Rectal smooth muscle tissue (tissue), 1 donor: ENCODE data around the gene WFIKKN2.
"Not testable (repeated sequence)": the region's sequence is repeated elsewhere in the genome, so short reads cannot be mapped to it uniquely, and the experiment has no call there.

ENCODE experiments used
- H3K27ac ChIP-seq: one replicate; pipeline ENCODE4 v1.7.0; 2013; ENCODE audit warnings: low read depth, low read length, inconsistent platforms
- H3K27me3 ChIP-seq: one replicate; pipeline ENCODE4 v1.7.0; 2013; ENCODE audit warnings: low read length; ENCODE audit not compliant: control insufficient read depth, insufficient read depth
- H3K36me3 ChIP-seq: one replicate; pipeline ENCODE4 v1.7.0; 2013; ENCODE audit warnings: low read length; ENCODE audit not compliant: control insufficient read depth, insufficient read depth
- H3K4me1 ChIP-seq: one replicate; pipeline ENCODE4 v1.7.0; 2013; ENCODE audit warnings: low read length; ENCODE audit not compliant: control insufficient read depth, insufficient read depth
- H3K4me3 ChIP-seq: one replicate; pipeline ENCODE4 v1.7.0; 2013; ENCODE audit warnings: low read length
- H3K9ac ChIP-seq: one replicate; pipeline ENCODE4 v1.7.0; 2013; ENCODE audit warnings: low read length

WFIKKN2 gene

DNA sequence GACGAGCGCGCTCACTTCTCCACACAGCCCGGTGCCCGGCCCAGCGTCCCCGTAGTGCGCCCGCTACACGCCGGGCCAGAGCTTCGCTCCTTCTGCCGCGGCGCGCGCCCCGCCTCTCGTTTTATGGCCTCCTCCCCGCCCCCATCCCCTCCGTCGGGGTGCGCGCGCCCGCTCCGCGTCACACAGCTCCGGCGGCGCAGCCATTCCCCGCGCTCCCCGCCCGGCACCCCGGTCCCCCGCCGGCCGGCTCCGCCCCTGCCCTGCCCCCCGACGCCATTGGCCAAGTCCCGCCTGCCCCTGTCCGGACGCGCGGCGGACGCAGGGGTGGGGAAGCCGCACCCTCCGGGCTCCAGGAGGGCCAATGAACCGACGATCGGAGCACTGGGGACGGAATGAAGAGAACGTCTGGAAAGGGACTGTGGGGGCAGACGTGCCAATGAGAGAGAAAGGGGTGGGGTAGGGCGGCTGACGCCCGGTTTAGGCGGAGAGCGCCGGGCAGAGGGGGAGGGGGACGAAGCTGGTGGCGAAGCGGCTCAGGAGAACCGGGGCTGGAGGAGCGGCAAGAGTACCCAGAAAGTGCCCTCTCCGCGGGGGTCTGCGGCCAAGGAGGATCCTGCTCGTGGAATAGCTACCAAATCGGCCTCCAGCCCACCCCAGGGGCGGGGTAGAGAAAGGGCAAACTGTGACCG lies 31.0 kb downstream of the WFIKKN2 start, which contains the start of gene TOB1:
TOB1 (minus strand) TSS at position 94 of the 689 bp plus-strand sequence. CDS start 2,337 bp downstream, outside the sequence.
- H3K4me3 ChIP-seq = peak within 1 kb of the TSS; percentile 83
- peak within 1 kb of the TSS; percentile 96 for H3K9ac ChIP-seq
- H3K36me3 ChIP-seq = peaks cover 8% of the 10 kb centered on the region
- H3K4me1 ChIP-seq = peaks cover 17% of the 10 kb centered on the region
- H3K27me3 ChIP-seq = no peaks in the 10 kb centered on the region
- peak within 1 kb of the TSS; percentile 98 for H3K27ac ChIP-seq

DNA sequence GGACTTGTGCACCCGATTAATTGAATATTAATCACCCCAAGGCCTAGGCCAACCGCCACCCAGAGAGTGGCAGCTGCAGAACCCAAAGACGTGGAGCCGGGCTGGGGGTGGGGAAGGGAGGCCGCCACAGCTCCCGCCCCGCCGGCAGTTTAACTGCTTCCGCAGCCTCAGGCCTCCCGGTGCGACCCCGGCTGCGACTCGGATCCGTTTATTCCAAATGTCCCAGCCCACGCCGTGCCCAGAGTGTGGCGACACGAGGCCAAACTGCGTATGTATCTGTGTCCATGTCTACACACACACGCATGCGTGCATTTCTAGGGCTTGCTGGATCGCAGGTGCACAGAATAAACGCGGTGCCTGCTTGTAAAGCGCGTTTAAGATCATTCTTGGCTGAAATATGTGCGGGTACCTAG lies 31.6 kb downstream of the WFIKKN2 start:
- Histone ChIP-seq H3K36me3 (peaks cover 5% of the 10 kb centered on the region), H3K9ac (peak overlapping the region; percentile 96), H3K27me3 (no peaks in the 10 kb centered on the region), H3K27ac (peak overlapping the region; percentile 98), H3K4me3 (peak overlapping the region; percentile 82), H3K4me1 (peaks cover 12% of the 10 kb centered on the region)

DNA sequence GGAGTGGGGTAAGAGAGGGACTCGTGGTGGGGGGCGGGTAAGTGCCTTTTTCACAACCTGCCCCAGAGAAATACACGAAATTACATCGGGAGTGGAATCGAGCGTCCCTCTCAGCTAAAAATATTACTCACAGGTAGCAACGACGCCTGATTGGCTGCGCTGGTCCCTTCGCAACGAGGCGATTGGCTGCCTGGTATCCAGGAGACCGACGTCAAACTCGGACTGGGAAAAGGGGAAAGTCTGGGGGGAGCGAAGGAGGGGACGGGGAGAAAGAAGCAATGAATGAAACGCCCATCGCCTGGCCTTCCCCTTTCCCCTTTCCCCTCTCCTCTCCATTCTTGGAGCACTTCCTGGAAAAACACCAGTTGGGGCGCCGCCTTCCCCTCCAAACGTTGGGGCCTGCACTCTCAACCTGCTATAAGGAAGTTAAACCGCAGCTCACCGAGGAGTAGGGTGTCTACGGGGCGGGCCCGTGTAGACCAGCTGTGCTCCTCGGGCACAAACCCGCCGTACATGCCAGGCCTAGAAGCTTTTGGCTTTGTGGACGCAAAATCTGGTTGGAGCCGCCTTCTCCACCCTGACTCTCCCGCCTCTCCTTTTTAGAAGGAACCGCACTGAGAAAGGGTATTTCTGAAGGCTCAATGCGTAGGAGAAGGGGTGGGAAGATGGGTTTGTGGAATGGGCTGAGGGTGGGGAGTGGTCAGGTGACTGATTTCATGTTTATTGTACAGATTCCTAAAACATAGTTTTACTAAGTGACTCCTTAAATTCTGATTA lies 32.2 kb downstream of the WFIKKN2 start:
- Histone ChIP-seq H3K9ac (peak overlapping the region; percentile 96), H3K27me3 (no peaks in the 10 kb centered on the region), H3K4me3 (peak overlapping the region; percentile 82), H3K36me3 (peaks cover 5% of the 10 kb centered on the region), H3K4me1 (peaks cover 10% of the 10 kb centered on the region), H3K27ac (peak overlapping the region; percentile 98)

DNA sequence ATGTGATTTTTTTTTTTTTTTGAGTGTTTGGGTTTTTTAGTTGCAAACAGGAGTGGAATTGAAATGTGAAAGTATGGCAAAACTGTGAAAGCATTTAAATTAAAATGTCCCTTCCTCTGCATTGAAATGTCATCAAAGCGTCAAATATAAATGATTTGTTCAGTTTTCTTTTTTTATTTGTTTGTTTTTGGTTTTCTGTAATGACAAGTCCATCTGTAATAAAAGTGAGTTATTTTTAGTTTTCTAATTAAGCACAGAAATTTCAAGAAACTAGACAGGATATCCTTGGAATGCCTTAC lies 32.7 kb downstream of the WFIKKN2 start:
- peaks cover 8% of the 10 kb centered on the region for H3K4me1 ChIP-seq
- H3K27ac ChIP-seq = peak overlapping the region; percentile 98
- peak overlapping the region; percentile 82 for H3K4me3 ChIP-seq
- H3K9ac ChIP-seq = no peak overlapping the region
- peaks cover 2% of the 10 kb centered on the region for H3K36me3 ChIP-seq
- no peaks in the 10 kb centered on the region for H3K27me3 ChIP-seq

DNA sequence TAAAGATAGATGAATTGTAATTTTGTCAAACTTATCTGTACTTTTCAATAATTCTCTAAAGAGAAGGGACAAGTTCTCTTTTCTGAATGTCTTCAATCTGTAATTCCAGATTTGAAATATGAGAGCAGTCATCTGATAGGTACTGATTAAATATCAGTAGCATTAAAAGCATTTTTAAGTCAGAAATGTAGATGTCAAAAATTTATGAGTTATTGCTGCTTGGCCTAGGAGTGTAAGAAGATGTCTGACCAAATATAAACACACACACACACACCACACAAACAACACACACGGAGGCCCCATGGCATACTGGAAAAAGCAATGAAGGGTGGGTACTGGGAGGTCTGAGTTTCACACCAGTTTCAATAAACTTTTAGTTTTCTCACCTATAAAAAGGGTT lies 33.2 kb downstream of the WFIKKN2 start:
- H3K27me3 ChIP-seq = no peaks in the 10 kb centered on the region
- H3K9ac ChIP-seq = no peak overlapping the region
- no peak overlapping the region for H3K4me3 ChIP-seq
- no peaks in the 10 kb centered on the region for H3K36me3 ChIP-seq
- peaks cover 3% of the 10 kb centered on the region for H3K4me1 ChIP-seq
- H3K27ac ChIP-seq = peak overlapping the region; percentile 98

DNA sequence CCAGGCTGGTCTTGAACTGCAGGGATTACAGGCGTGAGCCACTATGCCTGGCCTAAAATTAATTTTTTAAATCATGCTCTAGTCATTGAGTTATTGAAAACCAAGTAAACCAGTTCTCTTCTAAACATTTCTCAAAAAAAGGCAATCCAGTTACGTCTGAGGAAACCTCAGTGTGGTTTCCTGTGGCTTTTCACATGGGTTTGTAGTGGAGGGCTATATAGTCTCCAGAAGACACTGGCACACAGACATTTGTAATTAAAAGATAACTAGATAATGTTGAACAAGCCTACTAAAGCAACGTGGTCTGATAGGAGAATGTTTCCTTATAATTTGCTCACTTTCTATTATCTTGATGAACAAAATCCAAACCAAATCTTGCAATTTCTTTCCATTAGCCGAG lies 36.0 kb downstream of the WFIKKN2 start:
- H3K36me3 ChIP-seq = no peaks in the 10 kb centered on the region
- H3K4me3 ChIP-seq = no peak overlapping the region
- no peaks in the 10 kb centered on the region for H3K27me3 ChIP-seq
- no peak overlapping the region for H3K9ac ChIP-seq
- no peak overlapping the region for H3K27ac ChIP-seq
- peaks cover 2% of the 10 kb centered on the region for H3K4me1 ChIP-seq

DNA sequence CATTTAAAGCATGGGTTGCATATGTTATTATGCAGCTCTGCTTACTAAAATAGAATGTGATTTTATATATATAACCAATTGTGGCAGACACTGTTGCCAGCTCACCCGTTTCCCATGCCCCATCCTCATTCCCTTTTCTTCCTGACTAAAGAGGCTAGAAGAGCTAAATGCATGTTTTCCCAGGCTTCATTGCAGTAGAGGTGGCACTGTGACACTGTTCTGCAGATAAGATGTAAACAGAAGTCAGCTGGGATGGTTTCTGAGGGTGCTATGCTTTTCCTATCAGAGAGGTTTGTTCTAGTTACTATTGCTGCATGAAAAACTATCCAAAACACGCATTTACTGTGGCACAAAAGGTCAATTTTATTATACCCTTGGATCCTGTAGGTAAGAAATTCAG lies 36.5 kb downstream of the WFIKKN2 start:
- H3K9ac ChIP-seq = no peak overlapping the region
- no peaks in the 10 kb centered on the region for H3K36me3 ChIP-seq
- no peak overlapping the region for H3K27ac ChIP-seq
- no peaks in the 10 kb centered on the region for H3K27me3 ChIP-seq
- H3K4me1 ChIP-seq = peaks cover 2% of the 10 kb centered on the region
- H3K4me3 ChIP-seq = no peak overlapping the region

DNA sequence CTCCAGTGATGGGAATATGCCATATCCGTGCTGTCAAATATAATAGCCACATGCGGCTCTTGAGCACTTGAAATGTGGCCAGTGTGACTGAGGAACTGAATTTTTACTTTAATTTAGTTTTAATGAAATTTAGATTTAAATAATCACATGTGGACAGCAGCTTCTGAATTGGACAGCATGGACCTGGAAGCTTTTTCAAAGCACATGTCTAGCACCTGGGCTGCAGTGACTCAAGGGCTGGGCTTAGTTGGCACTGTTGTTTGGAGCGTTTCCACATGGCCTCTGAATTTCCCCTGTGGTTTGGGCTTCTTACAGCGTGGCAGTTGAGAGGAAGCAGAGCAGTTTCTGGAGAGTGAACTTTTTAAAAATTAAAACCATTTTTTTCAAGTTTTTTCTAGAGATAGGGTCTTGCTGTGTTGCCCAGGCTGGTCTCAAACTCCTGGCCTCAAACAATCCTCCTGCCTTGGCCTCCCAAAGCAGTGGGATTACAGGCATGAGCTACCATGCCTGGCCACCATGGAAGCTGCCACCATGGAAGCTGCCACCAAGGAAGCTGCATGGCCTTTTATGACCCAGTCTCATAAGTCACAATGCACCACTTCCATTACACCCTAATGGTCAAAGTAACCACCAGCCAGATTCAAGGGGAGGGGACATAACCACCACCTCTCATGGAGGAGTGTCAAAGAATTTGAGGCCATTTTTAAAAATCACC lies 37.5 kb downstream of the WFIKKN2 start:
- Histone ChIP-seq H3K27me3 (no peaks in the 10 kb centered on the region), H3K4me1 (peaks cover 2% of the 10 kb centered on the region), H3K27ac (no peak overlapping the region)

DNA sequence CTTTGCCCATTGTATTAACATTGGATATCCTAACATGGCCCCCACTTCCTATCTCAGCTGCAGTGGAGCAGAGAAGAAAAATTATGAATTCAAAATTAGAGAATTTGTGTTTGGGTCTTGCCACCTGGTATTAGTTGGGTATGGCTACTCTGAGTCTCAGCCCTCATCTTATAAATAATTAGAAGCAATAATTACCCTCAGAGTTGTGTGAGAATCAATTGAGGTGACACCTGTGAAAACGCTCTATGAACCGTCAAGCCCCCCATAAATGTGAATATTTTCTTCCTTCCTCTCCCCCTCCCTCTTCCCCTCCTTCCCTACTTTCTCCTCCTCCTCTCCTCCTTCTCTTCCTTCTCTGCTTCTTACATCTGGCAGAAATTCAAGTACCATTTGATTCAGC lies 39.7 kb downstream of the WFIKKN2 start:
- Histone ChIP-seq H3K36me3 (no peaks in the 10 kb centered on the region), H3K4me3 (no peak overlapping the region), H3K4me1 (peaks cover 2% of the 10 kb centered on the region), H3K27me3 (no peaks in the 10 kb centered on the region), H3K27ac (no peak overlapping the region), H3K9ac (no peak overlapping the region)

More for the DNA sequence above, 37.5 kb downstream of the WFIKKN2 start:
- H3K9ac ChIP-seq = no peak overlapping the region
- H3K4me3 ChIP-seq = no peak overlapping the region
- no peaks in the 10 kb centered on the region for H3K36me3 ChIP-seq

DNA sequence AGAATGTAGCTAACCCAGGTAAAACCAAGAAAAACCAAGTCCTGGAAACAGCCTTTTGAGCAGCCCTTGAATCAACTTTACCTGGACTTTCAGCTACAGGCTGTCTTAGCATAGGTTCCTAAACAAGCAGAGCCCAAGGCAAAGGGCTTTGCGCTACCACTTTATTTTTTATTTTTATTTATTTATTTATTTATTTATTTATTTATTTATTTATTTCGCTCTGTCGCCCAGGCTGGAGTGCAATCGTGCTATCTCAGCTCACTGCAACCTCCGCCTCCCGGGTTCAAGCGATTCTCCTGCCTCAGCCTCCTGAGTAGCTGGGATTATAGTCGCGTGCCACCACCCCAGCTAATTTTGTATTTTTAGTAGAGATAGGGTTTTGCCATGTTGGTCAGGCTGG lies 41.7 kb downstream of the WFIKKN2 start:
- H3K36me3 ChIP-seq, H3K9ac ChIP-seq, H3K27ac ChIP-seq, H3K27me3 ChIP-seq, H3K4me1 ChIP-seq, H3K4me3 ChIP-seq: not testable (repeated sequence)

DNA sequence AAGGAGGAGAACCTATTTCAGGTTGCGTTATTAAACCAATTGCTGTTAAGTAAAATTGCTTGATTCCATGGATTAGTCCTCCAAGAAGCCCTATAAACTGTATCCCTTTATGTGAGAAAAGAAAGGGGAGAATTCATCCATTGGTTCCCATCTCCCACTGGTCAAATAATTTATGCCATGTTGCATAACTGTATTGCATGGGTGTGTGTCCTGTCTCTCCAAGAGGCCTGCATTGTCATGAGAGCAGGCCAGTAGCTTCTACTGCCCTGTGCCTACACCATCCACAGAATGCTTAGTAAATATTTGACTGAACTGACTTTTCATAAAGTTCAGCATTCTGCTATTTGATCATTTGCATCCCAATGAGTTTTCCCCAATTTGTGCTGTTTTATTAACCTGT lies 42.5 kb downstream of the WFIKKN2 start:
- H3K36me3 ChIP-seq = no peaks in the 10 kb centered on the region

DNA sequence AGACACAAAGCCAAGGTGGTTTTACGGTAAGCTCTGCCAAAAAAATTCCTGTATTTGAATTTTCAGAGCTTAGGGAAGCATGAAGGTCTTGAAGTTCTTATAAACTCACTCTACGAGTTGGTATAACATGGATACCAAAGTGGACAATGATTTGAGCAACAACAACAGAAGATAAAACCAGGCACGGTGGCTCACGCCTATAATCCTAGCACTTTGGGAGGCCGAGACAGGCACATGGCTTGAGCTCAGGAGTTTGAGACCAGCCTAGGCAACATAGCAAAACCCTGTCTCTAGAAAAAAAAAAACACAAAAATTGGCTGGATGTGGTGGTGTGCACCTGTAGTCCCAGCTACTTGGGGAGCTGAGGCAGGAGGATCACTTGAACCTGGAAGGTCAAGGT lies 43.7 kb downstream of the WFIKKN2 start:
- no peak overlapping the region for H3K4me3 ChIP-seq
- H3K4me1 ChIP-seq = no peaks in the 10 kb centered on the region
- H3K27me3 ChIP-seq = no peaks in the 10 kb centered on the region
- no peak overlapping the region for H3K9ac ChIP-seq
- no peak overlapping the region for H3K27ac ChIP-seq
- no peaks in the 10 kb centered on the region for H3K36me3 ChIP-seq

More for the DNA sequence above, 42.5 kb downstream of the WFIKKN2 start:
- no peaks in the 10 kb centered on the region for H3K27me3 ChIP-seq
- no peak overlapping the region for H3K4me3 ChIP-seq
- no peaks in the 10 kb centered on the region for H3K4me1 ChIP-seq
- H3K27ac ChIP-seq = no peak overlapping the region
- H3K9ac ChIP-seq = no peak overlapping the region
